ENCODE data around the gene BAIAP2L2.

BAIAP2L2 gene

DNA sequence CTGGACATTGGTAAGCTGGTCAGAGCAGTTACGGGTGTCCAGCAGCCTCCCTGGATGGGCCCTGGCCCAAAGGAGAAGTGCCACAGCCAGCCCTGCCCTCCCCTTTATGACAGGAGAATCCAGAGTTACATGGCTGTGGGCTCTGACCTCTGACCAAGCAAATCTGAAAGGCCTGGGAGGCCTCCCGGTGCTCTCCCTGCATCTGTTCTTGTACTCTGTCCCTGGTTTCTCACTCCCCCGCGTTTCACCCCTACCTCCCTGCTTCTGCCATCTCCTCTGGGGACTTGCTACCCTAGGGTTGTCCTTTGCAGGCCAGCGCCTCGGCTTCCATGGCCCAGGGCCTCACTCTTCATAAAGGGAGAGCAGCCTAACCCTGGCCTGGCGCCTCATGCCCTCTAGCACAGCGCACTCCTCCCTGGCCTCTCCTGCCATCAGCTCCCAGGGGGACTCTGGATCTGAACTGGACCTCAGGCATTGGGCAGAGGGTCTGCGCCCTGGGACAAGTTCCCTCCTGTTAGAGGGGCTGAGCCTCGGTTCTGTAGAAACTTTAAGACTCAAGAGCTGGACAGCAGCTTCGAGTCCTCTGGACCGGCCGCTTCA, 42.6 kb downstream of the BAIAP2L2 start:
- no peak for DNase-seq

DNA sequence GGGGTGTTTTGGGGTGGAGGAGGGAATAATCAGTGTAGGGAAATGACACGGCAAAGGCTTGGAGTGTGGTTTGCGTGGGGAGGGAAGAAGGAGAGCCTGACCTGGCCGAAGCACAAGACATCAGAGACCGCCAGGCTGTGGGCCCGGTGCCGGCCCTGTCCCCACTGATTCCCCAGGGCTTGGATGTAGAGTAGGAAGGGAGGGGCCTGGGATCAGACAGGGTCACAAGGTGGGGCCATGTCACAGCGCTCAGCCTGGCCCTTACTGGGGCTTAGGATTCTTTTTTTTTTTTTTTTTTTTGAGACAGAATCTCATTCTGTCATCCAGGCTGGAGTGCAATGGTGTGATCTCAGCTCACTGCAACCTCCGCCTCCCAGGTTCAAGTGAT, 43.5 kb downstream of the BAIAP2L2 start:
- no peak for DNase-seq

DNA sequence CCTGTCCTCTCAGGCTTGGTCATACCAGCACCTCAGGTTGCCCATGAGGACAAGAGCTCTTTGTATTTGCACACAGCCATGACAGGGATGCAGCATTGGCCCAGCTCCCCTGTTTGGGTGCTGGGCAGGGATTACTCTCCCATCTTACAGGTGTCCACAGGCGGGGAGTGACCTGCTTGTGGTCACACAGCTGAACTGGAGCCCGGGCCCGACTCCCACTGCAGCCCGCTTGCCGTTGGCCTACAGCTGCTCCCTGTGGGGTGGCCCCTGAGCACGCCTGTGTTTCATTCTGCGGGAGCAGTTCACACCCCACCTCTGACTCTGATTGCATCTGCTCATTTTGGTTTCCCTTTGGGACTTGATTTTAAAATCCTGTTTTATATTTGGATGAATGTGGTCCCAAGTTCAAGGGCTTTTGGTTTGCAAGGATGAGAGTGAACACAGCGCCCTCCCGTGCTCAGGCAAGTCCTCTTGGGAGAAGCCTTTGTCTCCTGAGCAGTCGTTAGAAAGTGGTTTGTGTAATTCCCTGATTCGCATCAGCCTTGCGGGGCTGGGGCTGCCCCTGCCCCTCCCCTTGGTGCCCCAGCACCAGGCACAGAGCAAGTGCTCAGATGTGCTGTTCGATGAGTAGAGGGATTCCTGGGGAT, 44.0 kb downstream of the BAIAP2L2 start:
- DNase-seq, result no peak

DNA sequence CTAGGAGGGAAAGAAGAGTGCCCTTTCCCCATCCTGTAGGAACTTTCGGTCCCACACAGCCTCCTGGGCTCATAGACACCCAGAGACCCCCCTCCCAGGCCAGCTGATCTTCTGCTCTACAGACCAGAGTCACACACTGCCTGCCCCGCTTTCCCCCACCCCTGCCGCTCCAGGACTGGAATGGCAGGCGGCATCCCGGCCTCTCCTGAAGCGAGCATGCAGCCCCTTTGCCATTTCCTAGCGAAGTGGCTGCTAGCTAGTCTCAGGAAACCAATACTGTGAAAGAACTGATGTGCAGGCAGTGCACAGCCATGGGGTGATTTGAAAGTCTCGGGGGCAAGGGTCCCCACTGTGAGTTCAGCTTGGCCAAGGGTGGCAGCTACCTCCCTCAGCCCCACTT, 44.9 kb downstream of the BAIAP2L2 start:
- no peak for DNase-seq

DNA sequence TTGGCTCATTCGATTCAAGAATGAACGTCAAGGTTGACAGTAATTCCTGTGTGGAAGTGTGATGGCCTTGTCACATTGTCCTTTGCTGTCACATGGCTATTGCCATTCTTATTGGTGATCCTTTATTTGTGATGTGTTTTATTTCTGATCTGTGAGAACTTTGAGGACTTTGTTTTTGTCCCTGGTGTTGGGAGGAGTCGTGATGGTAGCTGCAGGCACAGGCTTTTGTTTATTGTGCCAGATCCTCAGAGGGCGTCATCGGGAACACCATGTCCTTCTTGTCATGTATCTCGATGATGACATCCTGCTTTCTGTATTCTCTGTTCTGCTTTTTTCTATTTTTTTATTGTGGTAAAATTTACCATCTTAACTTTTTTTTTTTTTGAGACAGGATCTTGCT, 47.7 kb downstream of the BAIAP2L2 start:
- DNase-seq, result no peak

DNA sequence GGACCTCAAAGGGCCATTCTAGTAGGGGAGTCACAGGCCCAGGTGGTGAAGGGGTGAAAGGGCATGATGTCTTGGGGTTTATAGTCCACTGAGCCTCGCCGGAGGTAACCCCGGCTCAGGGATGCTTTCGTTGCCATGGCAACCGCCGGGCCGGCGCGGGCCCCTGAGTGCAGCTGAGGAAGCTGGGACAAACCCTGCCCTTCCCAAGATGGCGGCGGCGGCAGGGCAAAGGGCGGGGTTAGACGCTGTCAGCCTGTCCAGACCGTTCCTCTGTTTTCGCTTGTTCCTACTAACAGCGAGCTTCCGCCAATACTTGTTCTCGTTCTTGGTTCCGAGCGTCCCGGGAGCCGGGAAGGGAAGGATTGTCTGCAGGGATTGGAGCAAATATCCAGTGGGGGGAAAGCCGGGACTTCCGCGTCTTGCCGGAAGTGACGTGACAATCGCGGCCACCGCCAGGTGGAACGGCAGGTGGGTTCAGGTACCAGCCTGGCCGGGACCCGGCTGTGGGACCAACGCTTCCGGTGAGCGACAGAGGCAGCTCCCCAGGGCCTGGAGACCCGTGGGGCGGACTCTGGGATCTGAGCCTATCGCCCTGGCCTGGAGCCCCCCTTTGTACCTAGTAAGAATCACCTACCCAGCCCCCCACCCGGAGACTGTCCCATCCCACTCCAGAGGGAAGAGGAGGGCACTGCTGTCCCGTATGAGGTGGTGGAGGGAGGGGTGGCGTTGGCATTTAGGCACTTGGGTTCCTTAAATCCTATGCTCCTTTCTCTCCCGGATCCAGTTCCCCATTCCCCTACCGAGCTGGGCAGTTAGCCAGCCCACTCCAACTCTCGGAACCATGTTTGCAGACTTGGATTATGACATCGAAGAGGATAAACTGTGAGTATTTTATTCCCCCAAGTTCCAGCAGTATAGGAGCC, 53.3 kb downstream of the BAIAP2L2 start, which contains the start of gene PICK1:
TSS of gene PICK1 (plus strand) at position 436 of the 923 bp plus-strand sequence. CDS start at position 842, 406 bp downstream.
- peak; percentile 90 for DNase-seq

DNA sequence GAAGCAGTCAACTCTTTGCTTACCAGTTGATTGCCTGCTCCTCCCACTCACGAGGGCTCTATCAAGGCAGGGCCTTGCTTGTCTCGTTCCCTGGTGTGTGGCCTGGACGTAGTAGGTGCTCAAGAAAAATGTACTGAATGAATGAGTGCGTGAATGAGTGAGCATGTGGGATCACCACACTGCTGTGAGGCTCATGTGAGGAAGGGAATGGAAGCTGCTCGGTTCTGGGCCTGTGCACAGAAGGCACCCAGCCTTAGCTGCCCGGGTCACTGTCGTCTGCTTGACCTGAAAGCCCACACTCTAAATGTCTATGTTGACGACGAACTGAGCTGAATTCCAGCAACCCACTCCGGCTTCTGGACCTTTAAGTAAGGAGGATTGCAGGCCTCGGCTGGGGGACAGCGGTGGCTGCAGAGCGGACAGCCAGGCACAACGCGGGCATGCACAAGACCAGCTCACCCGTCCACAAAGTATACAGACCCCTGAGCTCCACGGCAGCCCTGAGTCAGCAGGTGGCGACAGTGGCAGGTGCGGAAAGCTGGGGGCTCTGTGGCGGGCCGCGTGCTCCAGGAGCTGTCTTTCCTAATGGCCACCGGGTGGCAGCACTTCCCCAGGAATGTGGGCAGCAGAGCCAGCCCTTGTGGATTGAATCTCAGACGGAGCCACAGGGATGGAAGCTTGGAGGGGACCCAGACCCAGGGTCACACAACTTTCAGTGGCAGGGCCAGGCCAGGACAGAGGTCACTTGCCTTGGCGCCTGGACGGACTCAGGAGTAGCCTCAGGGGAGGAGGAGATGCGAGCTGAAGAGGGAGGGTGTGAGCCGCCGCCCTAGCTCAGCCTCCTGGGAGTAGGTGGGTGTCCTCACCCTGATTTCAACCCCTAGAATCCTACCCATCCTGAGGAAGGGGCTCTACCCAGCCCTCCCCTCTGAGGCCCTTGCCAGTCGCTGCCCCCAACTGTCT, 58.3 kb downstream of the BAIAP2L2 start:
- DNase-seq, result peak; percentile 89

DNA sequence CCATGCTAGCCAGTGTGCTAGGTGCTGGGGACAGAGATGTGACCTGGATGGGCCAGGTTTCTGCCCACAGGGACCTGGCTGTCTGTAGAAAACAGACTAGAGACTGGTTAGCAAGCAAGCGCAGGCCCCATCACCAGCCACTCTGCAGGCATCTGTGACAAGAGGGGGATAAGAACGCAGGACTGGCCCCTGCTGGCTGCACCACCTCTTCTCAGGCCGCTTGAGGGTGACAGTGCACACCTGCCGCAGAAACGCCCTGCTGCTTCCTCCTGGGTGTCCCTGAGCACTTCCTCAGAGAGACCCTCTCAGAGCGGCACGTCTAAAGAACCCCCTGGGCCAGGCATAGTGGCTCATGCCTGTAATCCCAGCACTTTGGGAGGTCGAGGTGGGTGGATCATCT, 59.2 kb downstream of the BAIAP2L2 start:
- DNase-seq, result no peak

DNA sequence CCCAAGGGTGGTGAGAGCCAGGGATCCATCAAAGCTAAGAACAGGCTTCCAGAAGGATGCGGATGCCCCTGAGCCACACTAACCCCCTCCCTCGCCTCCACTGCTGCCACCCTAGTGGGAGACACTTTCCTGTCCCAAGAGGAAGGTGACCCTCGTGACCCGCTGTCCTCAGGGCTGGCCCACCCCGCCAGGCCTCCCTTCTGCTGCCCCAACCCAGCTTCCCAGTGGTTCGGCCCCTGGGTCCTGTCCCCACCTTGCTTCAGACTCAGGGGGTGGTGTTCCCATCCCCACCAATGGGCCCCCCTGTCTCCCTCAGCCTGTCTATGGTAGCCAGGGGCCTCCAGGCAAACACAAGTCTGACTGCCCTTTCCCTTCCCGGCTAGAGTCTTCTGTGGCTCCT, 59.8 kb downstream of the BAIAP2L2 start:
- no peak for DNase-seq

DNA sequence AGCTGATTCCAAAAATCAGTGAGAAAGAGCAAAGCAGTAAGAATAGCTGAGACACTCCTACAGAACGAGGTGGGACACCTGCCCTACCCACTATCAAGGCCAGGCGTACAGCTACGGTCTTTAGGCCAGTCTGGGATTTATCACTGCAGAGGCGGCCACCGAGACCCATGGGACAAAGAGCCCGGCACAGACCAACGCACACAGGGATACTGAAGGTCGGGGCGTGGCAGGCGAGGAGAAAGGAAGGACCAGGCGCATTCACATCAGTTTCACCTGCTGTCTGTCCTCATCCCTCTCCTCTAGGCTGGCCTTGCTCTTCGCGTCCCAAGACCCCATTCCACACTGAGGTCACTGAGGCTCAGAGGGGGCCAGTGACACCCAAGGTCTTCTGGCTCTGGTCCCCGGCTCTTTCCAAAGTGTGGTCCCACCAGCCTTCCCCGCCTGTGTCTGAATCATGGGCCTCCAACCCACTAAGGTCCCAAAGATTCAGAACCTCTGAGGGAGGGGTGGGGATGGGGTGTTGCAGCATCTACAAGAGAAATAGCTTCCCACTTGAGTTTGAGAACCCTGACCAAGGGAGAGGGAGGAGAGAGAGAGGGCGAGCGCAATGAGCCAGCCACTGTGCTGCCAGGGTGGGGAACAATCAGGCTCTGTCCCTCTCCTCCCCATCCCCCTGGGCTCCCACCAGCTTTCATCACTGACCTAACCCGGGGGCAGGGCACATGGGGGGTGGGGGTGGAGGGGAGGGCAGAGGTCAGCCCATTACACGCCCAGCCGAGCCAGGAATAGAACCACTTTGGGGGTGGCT, 60.5 kb downstream of the BAIAP2L2 start:
- DNase-seq, result no peak

DNA sequence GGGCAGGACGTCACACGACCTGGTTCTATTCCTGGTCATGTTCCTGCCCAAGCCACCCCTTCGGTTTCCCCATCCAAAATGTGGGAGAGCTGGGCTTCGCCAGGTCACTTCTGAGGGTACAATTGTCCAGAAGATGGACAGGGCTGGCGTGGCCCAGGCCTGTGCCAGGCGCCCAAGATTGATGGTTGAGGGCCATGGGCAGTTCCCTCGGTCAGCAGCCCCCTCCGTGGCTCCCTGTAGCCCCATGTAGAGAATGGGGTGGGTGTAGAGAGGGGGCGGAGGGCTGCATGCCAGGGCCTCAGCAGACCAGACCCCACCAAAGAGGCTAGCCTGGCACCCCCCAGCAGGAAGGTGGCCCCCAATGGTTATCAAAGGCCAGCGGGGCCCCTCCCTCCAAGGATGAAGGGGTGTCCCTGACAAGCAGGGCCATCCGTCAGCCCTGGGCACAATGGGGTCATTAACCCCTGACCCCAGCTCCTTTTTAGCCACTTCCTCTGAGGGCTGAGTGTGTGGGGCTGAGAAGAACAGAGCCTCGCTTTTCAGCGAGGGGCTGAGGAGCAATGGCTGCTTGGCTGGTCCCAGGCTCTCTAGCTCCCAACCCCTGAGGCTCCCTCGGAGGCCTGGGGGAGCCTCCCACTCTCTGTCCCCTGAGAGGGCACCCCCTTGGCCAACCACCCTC, 64.3 kb downstream of the BAIAP2L2 start:
- no peak for DNase-seq

DNA sequence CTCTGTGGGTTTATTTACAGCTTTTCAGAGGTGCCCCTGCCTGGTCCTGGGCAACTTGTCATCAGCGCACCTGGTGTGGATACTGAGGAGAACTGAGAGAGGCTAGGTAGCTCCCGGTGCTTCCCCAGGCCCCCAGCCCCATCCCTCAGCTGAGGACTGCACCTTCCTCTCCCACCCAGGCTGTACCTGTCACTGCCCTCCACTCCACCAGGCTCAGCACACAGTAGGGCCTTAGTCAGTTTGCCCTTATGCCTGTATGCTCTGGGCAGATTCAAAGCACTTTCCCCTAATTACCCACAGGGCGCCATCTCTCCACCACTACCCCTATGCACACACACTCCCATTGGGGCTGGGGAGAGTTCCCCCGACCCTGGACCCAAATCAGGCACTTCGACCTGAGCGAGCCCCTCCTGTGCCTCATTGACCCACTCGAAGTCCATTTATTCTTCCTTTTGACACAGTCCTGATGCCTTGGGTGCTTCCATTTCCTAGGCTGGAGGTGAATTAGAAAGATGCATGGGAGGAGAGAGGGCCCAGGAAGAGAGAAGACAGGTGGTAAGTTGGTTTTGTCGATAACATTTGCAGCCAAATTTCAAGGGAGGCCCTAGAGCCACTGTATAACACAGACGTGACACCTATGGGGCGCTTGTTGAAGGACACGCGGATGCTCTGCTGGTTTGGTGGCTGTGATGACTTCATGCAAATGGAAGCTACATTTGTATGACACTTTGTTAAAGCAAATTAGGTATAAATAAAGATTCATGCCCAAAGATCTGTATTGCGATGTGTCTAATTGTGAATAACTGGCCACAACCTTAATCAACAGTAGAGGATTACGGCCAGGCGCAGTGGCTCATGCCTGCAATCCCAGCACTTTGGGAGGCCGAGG, 67.1 kb downstream of the BAIAP2L2 start:
- DNase-seq, result no peak

DNA sequence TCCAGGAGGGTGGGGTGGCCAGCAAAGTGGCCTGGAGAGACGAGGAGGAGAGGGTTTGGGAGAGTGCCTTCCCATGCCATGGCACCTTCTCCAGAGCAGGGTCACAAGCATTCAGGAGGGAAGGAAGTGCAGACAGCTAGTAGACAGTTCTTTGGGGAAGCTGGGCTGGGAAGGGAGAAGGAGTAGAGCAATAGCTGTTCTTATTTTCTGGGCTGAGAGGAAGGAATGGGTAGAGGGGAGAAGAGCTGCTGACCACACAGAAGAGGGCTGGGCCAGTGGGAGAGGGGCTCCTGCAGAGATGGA, 68.0 kb downstream of the BAIAP2L2 start:
- DNase-seq, result no peak

DNA sequence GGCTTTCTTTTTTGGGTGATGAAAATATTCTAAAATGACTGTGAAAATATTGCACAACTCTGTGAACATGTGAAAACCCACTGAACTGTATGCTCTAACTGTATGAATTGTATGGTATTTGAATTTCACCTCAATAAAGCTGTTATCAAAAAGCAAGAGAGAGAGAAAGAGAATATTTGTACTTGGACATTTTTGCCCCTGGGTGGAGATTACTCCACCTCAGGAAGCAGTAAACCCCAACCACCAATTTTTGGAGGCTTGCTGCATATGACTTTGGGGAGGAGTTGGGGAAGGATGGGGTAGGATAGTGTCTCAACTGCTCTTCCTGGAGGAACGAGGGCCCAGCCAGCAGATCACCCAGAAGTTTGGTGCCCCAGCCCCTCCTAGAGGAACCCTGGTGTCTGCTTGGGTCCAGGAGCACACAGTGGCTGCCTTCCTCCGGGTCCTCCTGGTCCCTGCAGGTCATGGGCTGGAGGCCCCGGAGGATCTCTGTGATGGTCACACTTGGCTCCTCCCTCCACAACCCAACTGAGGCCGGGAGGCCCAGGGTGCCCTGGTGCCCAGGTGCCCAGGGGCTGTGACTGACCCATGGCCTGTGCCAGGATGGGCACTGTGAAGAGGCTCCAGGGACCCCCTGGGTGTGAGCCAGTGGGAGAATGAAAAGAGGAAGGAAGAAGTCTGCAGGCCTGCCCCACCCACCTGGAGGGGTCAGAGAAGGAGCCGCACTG, 68.6 kb downstream of the BAIAP2L2 start:
- DNase-seq, result peak; percentile 25

DNA sequence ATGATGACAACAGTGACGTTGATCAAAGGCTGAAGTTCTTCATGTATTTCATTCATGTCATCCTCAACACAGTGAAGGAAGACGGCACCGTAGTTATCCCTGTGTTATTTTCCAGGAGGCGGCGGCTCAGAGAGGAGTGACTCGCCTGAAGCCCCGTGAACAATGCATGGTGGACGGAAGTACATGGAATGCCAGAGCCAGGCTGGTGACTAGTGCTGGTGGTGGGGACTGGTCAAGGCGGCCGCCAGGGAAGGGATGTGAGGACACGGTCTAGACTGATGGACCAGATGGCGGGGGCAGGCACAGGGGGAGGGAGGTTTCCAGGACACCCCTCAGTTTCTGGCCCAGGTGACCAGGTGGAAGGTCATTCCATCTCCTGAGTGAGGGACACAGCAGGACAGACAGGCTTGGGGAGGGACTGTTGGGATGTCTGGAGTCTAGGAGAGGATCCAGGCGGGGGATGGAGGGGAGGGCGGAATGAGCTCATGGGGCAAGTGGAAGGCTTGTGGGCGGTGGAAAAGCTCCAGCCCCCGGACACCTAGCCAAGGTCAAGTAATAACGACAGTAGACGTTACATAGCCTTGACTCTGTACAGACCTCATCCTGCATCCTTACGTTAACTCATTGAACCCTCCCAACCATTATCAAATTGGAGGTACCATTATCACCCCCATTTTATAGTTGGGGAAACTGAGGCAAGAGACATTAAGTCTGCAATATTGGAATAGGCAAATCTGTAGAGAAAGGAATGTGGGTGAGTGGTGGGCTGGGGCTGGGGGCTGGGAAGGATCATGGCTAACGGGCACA, 69.3 kb downstream of the BAIAP2L2 start:
- no peak for DNase-seq

DNA sequence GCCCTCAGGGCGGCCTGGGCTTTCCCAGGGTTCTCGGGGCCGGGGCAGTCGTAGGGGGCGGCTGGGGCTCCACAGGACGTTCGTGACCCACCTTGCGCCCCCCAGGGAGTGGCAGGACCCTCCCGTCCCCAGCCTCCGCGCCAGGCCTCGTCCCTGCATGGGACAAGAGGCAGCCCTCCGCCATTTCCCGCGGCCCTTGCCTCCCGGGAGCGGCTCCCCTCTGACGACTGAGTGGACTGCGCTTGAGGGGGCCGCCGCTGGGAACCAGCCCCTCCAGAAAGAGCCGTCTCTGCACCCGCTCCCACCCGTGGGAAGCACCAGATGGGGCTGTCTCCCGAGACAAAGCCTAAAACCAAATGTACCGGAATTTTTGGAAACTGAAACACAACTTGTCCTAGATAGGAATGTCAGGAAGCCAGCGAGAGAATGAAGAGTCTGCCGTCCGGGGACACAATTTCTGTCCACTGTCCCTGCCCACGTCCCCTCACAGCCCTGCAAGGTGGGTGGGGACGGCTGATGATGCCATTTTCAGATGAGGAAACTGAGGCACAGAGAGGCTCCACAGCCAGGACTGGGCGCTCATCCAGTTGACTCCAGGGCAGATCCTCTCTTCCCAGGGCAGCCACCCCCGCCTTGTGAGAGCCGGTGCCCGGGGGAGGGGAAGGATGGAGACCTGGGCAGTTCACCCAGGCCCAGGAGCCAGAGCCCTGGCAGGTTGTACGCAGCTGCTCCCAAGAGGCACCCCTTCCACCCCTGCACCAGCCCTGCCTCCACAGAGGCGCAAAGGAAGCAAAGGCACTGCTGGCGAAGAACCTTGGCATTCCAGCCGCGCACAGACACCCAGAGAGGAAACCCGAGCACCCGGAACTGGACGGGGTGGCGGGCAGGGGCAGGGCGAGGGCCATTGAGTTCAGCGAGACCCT, 71.3 kb downstream of the BAIAP2L2 start:
- DNase-seq, result no peak

DNA sequence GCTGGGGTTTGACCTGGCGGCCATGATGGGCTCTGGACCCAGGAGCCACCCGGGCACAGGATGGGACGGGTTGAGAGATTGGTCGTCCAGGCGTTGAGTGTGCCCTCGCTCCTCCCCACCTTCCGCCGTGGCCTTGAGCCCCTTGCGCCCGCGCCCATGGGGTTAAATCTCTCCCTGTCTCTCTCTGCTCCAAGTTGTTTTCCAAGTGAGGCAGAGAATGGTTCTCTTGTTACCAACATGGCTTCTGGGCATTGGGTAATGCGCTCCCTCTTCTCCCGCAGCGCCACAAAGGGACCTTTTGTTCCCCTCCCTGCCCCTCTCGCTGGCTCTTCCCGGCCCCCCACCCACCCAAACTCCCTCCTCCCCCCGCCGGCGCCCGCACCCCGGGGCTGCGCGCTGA, 72.1 kb downstream of the BAIAP2L2 start:
- no peak for DNase-seq

Data from hematopoietic multipotent progenitor cell treated with erythropoietin and hydrocortisone succinate and interleukin-3 and kit ligand, for 4 days (in vitro differentiated cells).